ENCODE measurements around the gene ANKRD13D.

ANKRD13D gene

GRCh38 chr11:67252831-67253239, 36.3 kb upstream of the ANKRD13D start:
- intact Hi-C loops (cut with DNase I; ENCODE audit: low total_unique reads), result no loop called here
- Histone ChIP-seq H3K27ac (no peak overlapping the region), H3K27me3 (no peaks in the 10 kb centered on the region), H3K36me3 (peaks cover 84 to 96% (median 90%) of the 10 kb centered on the region in 3 donors), H3K9me3 (no peaks in the 10 kb centered on the region), H3K4me3 (no peak overlapping the region), H3K4me1 (peaks cover 0 to 13% (median 0%) of the 10 kb centered on the region in 4 donors)
- no peak for TF ChIP-seq CTCF (IDR thresholded peaks at IDR 0.05)
- no peak for DNase-seq

GRCh38 chr11:67253872-67254624, 35.1 kb upstream of the ANKRD13D start:
- no peak for TF ChIP-seq CTCF (IDR thresholded peaks at IDR 0.05)
- no peak overlapping the region for H3K27ac ChIP-seq
- peaks cover 72 to 83% (median 78%) of the 10 kb centered on the region in 3 donors for H3K36me3 ChIP-seq
- no peak for DNase-seq
- H3K4me1 ChIP-seq, result peaks cover 0 to 10% (median 0%) of the 10 kb centered on the region in 4 donors
- intact Hi-C loops (cut with DNase I; ENCODE audit: low total_unique reads), result no loop called here
- H3K27me3 ChIP-seq, result no peaks in the 10 kb centered on the region
- H3K4me3 ChIP-seq, result no peak overlapping the region
- no peaks in the 10 kb centered on the region for H3K9me3 ChIP-seq

GRCh38 chr11:67254798-67255197, 34.3 kb upstream of the ANKRD13D start:
- Histone ChIP-seq H3K4me3 (no peak overlapping the region), H3K4me1 (peaks cover 0 to 10% (median 0%) of the 10 kb centered on the region in 4 donors), H3K9me3 (no peaks in the 10 kb centered on the region), H3K27me3 (no peaks in the 10 kb centered on the region), H3K27ac (no peak overlapping the region), H3K36me3 (peaks cover 64 to 76% (median 70%) of the 10 kb centered on the region in 3 donors)
- no peak for DNase-seq
- no peak for TF ChIP-seq CTCF (IDR thresholded peaks at IDR 0.05)
- intact Hi-C loops (cut with DNase I; ENCODE audit: low total_unique reads), result no loop called here

GRCh38 chr11:67255353-67255752, 33.8 kb upstream of the ANKRD13D start:
- no peak overlapping the region for H3K27ac ChIP-seq
- TF ChIP-seq CTCF (IDR thresholded peaks at IDR 0.05), result no peak
- H3K27me3 ChIP-seq, result no peaks in the 10 kb centered on the region
- H3K4me3 ChIP-seq, result no peak overlapping the region
- H3K4me1 ChIP-seq, result peaks cover 0 to 10% (median 0%) of the 10 kb centered on the region in 4 donors
- intact Hi-C loops (cut with DNase I; ENCODE audit: low total_unique reads), result no loop called here
- peaks cover 58 to 70% (median 65%) of the 10 kb centered on the region in 3 donors for H3K36me3 ChIP-seq
- H3K9me3 ChIP-seq, result no peaks in the 10 kb centered on the region
- DNase-seq, result no peak

- no peak for TF ChIP-seq CTCF (IDR thresholded peaks at IDR 0.05)
- Histone ChIP-seq H3K27me3 (no peaks in the 10 kb centered on the region), H3K36me3 (peaks cover 53 to 65% (median 60%) of the 10 kb centered on the region in 3 donors), H3K9me3 (no peaks in the 10 kb centered on the region), H3K27ac (no peak overlapping the region), H3K4me1 (peaks cover 0 to 11% (median under 1%) of the 10 kb centered on the region in 4 donors), H3K4me3 (no peak overlapping the region)
- DNase-seq, result no peak
- intact Hi-C loops (cut with DNase I; ENCODE audit: low total_unique reads), result no loop called here
These were observed 33.2 kb upstream of the ANKRD13D start for GRCh38 chr11:67255864-67256263.
